ENCODE measurements around the gene MGAT5B. TPM values are rescaled to one million over a fixed set of nuclear protein-coding genes. Genes with fewer than 3 reads are reported as not detected.

MGAT5B gene
- total RNA-seq, 1 experiment from 2014 or later: 4.4 TPM

DNA sequence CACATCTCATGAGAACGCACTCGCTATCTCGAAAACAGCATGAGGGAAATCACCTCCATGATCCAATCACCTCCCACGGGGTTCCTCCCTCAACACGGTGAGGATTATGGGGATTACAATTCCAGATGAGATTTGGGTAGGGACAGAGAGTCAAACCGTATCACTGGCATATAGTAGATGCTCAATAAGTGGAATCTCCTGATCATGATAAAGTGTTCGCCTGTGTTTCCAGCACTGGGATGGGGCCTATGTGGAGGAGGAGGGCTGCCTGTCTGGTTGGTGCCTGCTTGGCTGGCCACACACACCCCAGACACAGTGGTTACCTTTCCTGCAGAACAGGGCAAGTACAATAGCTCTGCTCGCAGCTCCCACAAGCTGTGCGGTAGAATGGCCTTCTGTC lies 6.1 kb upstream of the MGAT5B start:
- Histone ChIP-seq H3K27ac (ENCODE audit: low read depth, low read length) (no peak overlapping the region), H3K4me2 (ENCODE audit: low read length) (no peak overlapping the region)
- no TSS peak for BruUV-seq (replicated peaks)

DNA sequence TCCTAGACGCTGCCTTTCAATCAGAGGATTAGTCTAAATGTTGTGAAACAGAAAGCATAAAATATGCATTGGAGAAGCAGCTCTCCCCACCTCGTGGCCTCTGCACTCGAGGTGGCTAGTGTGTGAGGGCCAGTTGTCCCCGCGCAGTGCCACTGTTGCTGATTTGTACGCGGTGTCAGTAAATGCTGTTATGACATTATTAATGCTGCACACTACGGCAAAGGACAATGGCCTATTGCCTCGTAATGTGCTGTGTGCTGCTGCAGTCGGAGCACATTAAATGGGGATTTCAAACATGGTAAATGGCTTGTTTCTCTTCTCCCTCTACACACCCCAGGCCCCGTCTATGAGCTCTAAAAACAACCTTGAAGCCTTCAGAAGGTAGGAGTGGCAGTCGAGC lies 5.7 kb upstream of the MGAT5B start:
- intact Hi-C loops (cut with micrococcal nuclease): no loop called here

More for the DNA sequence above, 6.1 kb upstream of the MGAT5B start:
- ChIA-PET CTCF (no interaction called here), POLR2A (no interaction called here), RAD21 (ENCODE audit: low non-redundant PET in 1 of 2, low total read pairs in 2 of 2, uncharacterized antibody in 2 of 2, unreplicated experiment in 2 of 2) (no interaction called here)
- Histone ChIP-seq H3K79me2 (ENCODE audit: insufficient read depth, low read length) (no peaks in the 10 kb centered on the region), H3K4me1 (ENCODE audit: control insufficient read depth in 1 of 2, insufficient read depth in 2 of 2, low read length in 2 of 2) (peaks cover 0 to 5% of the 10 kb centered on the region in 2 experiments; a peak in 2 of 4 replicates), H3K9me3 (ENCODE audit: control insufficient read depth in 1 of 2, insufficient read depth in 1 of 2, low read depth in 1 of 2, low read length in 2 of 2) (no peaks in the 10 kb centered on the region), H3K9me2 (ENCODE audit: insufficient read depth) (no peaks in the 10 kb centered on the region), H3K4me3 (replicated peaks in 1 of 2; ENCODE audit: low read depth in 1 of 2, low read length in 2 of 2) (no peak overlapping the region), H3K9ac (ENCODE audit: low read length) (no peak overlapping the region), H2AFZ (ENCODE audit: low read depth, low read length, poor library complexity, severe bottlenecking) (no peak overlapping the region), H4K20me1 (ENCODE audit: insufficient read depth) (no peaks in the 10 kb centered on the region), H3K36me3 (ENCODE audit: control insufficient read depth in 1 of 2, insufficient read depth in 2 of 2, low read length in 2 of 2) (no peaks in the 10 kb centered on the region), H3K27me3 (ENCODE audit: insufficient read depth, low read length) (no peaks in the 10 kb centered on the region)
- intact Hi-C loops (cut with micrococcal nuclease): no loop called here
- no peak for ATAC-seq
- no peak for TF ChIP-seq EGR1 (IDR thresholded peaks at IDR 0.05; ENCODE audit: low read depth)
- TF ChIP-seq, protein P1, sequence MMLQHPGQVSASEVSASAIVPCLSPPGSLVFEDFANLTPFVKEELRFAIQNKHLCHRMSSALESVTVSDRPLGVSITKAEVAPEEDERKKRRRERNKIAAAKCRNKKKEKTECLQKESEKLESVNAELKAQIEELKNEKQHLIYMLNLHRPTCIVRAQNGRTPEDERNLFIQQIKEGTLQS (IDR thresholded peaks at IDR 0.05): no peak
- no peak for DNase-seq (ENCODE audit: low read depth, low spot score)

More for the DNA sequence above, 5.7 kb upstream of the MGAT5B start:
- no peak overlapping the region for H3K27ac ChIP-seq (ENCODE audit: low read depth, low read length)
- H3K4me2 ChIP-seq (ENCODE audit: low read length): no peak overlapping the region
- no TSS peak for BruUV-seq (replicated peaks)
- ATAC-seq (no peak), DNase-seq (ENCODE audit: low read depth, low spot score) (no peak)
- no peaks in the 10 kb centered on the region for H3K27me3 ChIP-seq (ENCODE audit: insufficient read depth, low read length)
- TF ChIP-seq SIN3A (IDR thresholded peaks at IDR 0.05; ENCODE audit: low read depth): no peak
- no peak for TF ChIP-seq ELF1 (IDR thresholded peaks at IDR 0.05; ENCODE audit: borderline replicate concordance, low read depth)
- TF ChIP-seq SRF (IDR thresholded peaks at IDR 0.05; ENCODE audit: low read depth): no peak
- no peak for TF ChIP-seq SP1 (IDR thresholded peaks at IDR 0.05; ENCODE audit: low read depth)
- no peak for TF ChIP-seq ZFX (IDR thresholded peaks at IDR 0.05)
- TF ChIP-seq ZNF274 (IDR thresholded peaks at IDR 0.05; ENCODE audit: low read depth, low read length): no peak
- TF ChIP-seq EZH2 (IDR thresholded peaks at IDR 0.05): no peak
- TF ChIP-seq RAD21 (IDR thresholded peaks at IDR 0.05; ENCODE audit: low read depth): no peak
- TF ChIP-seq FOSL1 (IDR thresholded peaks at IDR 0.05; ENCODE audit: low read depth): no peak
- no peak overlapping the region for H2AFZ ChIP-seq (ENCODE audit: low read depth, low read length, poor library complexity, severe bottlenecking)
- H3K36me3 ChIP-seq (ENCODE audit: control insufficient read depth in 1 of 2, insufficient read depth in 2 of 2, low read length in 2 of 2): no peaks in the 10 kb centered on the region
- H3K9ac ChIP-seq (ENCODE audit: low read length): no peak overlapping the region
- POLR2A ChIA-PET: no interaction called here
- no peaks in the 10 kb centered on the region for H4K20me1 ChIP-seq (ENCODE audit: insufficient read depth)
- H3K4me1 ChIP-seq (ENCODE audit: control insufficient read depth in 1 of 2, insufficient read depth in 2 of 2, low read length in 2 of 2): peaks cover 2 to 9% of the 10 kb centered on the region in 2 experiments
- no peaks in the 10 kb centered on the region for H3K9me2 ChIP-seq (ENCODE audit: insufficient read depth)
- no peaks in the 10 kb centered on the region for H3K79me2 ChIP-seq (ENCODE audit: insufficient read depth, low read length)
- RAD21 ChIA-PET (ENCODE audit: low non-redundant PET in 1 of 2, low total read pairs in 2 of 2, uncharacterized antibody in 2 of 2, unreplicated experiment in 2 of 2): no interaction called here
- H3K4me3 ChIP-seq (replicated peaks in 1 of 2; ENCODE audit: low read depth in 1 of 2, low read length in 2 of 2): no peak overlapping the region
- CTCF ChIA-PET: no interaction called here
- no peaks in the 10 kb centered on the region for H3K9me3 ChIP-seq (ENCODE audit: control insufficient read depth in 1 of 2, insufficient read depth in 1 of 2, low read depth in 1 of 2, low read length in 2 of 2)
